Sciatic nerve (tissue), 2 donors: ENCODE results near the gene WNK1. TPM values are rescaled to one million over a fixed set of nuclear protein-coding genes. Genes with fewer than 3 reads are reported as not detected.
"Not testable (repeated sequence)": the region's sequence is repeated elsewhere in the genome, so short reads cannot be mapped to it uniquely, and the experiment has no call there.

ENCODE experiments used
- ATAC-seq: fragments of 200-7000 bp; cut with Tn5 transposase; one replicate; pipeline ENCODE4 v1.9.1; 2020; ENCODE audit warnings: mild to moderate bottlenecking, moderate library complexity
- DNase-seq: peaks from one replicate; pipeline ENCODE4 v3.0.0-alpha.2; 2020; ENCODE audit warnings: low spot score
- intact Hi-C: fragments of 100-400 bp; cut with DNase I; formaldehyde crosslinking; loops from one replicate; pipeline ENCODE4 v1.14.2; 2022
- total RNA-seq: library from RNA; stranded (reverse); fragmentation: NEBNext Ultra II Directional; extraction: Animal tissue kit (Norgen Biotek cat#: 25700); gene quantifications from one replicate; pipeline ENCODE4 v1.2.1, GENCODE V29; 2021
- donor health status: DM: no; HTN: no; CAD: no.
- donor health status: DM: no; HTN: no; CAD: no.

The WNK1 gene
- total RNA-seq, 1 donor from 2014 or later: 238 TPM

DNA sequence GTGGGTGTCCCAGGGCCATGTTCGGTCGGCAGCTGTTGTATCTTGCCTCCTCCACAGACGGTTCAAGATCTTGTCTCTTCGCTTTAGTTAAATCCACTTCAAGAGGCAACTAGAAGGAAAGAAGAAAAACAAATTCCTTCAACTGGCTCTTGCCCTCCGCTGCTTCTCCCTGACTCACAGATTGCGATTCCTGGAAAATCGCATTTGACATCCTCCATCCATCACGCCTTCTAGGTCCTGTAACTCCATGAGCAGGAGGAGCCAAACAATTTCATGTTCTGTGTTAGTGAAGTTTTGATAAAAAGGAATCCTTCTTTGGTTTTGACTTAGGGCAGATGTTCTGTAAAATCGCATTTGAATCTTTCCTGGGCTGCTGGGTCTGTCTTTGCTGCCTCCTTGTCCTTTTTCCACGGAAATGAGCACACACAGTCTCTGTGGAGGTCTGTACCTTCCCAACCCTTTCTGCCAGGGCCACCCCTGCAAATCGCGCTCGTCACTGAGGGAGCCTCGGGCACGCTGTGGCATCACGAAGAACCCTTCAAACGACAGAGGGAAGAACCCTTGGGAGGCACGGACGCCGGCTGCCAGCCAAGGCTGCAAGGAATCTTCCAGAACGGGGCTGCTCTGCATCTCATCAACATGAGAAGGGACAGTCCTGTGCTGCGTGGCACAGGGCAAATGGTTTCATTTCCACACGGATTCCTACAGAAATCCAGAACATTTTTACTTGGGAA, 164.5 kb downstream of the WNK1 start:
- ATAC-seq (no peak), DNase-seq (no peak)
- intact Hi-C loops: no loop called here

DNA sequence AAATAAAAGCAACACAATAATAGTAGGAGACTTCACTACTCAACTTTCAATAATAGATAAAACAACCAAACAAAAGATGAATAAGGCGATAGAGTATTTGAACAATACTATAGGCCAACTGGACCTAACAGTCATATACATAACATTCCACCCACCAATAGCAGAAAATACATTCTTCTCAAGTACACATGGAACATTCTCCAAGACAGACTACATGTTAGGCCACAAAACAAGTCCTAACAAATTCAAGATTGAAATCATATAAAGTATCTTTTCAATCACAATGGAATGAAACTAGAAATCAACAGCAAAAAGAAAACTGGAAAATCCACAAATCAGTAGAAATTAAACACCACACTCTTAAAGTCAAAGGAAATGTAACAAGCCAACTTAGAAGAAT, 168.3 kb downstream of the WNK1 start:
- DNase-seq (no peak), ATAC-seq (no peak)
- intact Hi-C loops: no loop called here

DNA sequence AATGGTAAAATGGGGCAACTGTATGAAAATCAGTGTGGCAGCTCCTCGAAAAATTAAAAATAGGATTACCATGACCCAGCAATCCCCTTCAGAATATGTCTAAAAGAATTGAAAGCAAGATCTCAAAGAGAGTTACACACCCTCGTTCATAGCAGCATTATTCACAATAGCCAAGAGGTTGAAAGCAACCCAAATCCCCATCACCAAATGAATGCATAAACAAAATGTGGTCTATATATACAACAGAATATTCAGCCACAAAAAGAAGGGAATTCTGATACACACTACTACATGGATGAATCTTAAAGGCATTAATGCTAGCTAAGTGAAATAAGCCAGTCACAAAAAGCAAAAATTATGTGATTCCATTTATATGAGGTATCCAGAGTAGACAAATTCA, 169.9 kb downstream of the WNK1 start:
- intact Hi-C loops: no loop called here
- DNase-seq (no peak), ATAC-seq (no peak)

DNA sequence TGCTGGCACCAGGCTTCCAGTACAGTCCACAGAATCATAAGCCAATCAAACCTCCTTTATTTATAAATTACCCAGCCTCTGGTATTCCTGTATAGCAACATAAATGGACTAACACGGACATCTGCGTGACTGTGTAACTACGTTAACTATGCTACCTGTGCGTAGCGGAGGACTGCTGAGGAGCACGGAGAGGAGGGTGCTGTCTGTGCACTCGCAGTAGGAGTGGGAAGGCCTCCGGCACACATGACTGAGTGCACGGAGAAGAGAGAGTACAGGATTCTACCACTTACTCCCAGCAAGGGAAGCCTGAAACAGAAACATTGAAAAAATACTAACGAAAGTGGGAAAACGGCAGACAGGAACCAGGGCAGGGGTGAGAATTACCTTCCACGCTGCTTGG, 174.3 kb downstream of the WNK1 start:
- ATAC-seq (no peak), DNase-seq (no peak)
- intact Hi-C loops: no loop called here

DNA sequence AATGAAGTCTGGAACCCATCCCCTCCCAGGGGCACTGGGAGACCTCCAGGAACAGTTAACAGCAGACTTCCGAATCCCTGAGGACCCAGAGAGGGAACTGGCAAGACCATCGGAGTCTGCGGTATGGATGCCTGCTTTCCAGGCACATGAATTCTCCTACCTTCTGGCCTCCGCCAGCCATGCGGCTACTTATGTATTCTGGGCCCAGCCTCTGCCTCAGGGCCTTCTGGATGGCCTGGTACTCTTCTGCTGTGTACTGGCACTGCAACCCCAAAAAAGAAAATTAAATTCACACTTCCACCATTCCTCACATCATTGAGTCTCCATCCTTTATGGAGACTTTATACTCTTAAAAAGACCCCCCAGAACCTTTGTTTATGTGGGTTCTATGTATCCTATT, 178.7 kb downstream of the WNK1 start:
- DNase-seq (no peak), ATAC-seq (no peak)
- intact Hi-C loops: no loop called here

DNA sequence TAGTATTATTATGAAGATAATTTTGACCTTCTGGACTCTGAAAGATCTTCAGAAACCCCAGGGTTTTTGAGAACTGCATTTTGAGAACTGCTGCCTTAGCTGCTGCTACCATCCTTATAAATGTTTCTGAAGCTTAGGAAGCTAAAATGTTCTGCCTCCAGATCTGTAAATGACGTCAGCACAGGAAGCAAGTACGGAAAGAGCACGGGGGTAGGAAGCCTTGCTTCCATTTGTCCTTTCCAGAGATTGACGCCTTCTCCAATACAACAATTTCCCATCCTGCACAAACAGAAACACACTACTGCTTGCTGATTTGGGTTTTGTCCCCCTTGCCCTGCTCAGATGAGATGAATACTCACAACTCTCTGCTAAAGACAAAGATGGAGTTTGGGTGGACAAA, 179.2 kb downstream of the WNK1 start:
- DNase-seq (no peak), ATAC-seq (no peak)
- intact Hi-C loops: no loop called here

DNA sequence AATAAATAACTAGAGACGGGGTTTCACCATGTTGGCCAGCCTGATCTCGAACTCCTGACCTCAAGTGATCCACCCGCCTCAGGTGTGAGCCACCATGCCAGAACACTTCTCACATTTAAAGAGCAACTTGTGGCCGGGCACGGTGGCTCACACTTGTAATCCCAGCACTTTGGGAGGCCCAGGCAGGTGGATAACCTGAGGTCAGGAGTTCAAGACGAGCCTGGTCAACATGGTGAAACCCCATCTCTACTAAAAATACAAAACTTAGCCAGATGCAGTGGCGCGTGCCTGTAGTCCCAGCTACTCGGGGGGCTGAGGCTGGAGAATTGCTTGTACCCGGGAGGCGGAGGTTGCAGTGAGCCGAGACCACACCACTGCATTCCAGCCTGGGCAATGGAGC, 183.5 kb downstream of the WNK1 start:
- intact Hi-C loops, DNase-seq, ATAC-seq: not testable (repeated sequence)

DNA sequence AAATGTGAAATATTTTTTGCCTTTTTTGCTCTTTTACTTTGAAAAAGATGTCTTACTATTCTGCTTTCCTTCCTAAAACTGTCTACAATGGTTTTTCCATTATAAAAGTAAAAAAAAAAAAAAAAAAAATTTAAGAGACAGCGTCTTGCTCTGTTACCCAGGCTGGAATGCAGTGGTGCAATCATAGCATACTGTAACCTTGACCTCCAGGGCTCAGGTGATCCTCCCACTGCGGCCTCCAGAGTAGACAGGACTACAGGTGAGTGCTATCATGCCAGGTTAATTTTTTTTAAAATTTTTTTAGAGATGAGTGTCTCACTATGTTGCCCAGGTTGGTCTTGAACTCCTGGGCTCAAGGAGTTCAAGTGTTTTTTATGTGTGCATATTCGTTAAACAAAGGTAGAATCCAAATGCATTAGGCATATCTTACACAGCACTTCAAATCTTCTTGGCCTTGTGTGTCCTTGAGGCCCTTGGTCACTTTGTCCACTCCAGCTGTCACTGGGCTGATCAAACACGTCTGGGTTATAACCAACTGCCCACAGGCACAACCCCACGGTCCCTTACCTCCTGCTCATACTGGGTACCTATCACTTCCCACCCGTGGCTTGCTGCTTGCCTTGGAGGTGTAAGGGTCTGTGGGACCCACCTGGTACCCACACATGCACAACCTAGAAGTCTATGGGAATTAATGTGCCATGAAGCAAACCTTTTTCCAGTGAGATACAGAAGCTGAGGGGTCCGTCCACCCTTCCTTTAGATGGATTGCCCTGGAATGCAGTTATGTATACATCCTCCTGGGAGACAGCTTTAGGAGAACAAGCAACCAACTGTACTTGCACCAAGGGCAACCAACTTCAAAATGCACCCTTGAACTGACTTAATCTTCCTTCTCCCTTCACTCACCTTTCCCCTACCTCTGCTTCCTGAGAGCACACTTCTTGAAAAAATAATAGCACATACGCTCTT, 184.3 kb downstream of the WNK1 start:
- intact Hi-C loops: no loop called here
- no peak for DNase-seq
- ATAC-seq: no peak

DNA sequence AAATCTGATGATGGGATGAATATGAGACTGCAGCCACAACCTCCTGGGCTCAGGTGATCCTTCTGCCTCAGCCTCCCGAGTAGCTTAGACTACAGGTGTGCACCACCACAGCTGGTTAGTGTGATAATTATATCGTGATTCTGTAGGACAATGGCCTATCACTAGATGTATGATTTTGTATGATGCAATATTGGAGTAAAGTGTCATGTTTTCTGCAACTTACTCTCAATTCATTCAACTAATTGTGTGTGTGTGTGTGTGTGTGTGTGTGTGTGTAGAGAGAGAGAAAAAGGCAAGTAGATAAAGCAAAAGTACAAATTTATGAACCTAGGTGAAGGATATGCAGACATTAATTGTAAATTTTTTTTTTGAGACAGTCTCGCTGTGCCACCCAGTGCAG, 186.4 kb downstream of the WNK1 start:
- DNase-seq (no peak), ATAC-seq (no peak)
- intact Hi-C loops: no loop called here

DNA sequence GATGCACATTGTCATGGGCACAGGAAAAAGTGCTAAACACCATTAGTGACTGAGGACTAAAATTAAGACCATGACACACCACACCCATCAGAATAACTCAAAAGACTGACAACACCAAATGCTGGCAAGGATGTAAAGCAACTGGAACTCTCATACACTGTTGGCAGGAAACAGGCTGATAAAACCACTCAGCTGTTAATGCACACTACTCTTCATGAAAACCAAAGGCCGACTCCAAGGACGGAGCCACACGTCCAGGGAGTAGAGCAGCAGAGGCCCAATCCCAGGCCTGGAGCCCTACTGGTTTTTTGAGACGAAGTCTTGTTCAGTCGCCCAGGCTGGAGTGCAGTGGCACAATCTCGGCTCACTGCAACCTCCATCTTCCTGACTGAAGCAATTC, 190.7 kb downstream of the WNK1 start:
- intact Hi-C loops: no loop called here
- ATAC-seq: no peak
- no peak for DNase-seq

DNA sequence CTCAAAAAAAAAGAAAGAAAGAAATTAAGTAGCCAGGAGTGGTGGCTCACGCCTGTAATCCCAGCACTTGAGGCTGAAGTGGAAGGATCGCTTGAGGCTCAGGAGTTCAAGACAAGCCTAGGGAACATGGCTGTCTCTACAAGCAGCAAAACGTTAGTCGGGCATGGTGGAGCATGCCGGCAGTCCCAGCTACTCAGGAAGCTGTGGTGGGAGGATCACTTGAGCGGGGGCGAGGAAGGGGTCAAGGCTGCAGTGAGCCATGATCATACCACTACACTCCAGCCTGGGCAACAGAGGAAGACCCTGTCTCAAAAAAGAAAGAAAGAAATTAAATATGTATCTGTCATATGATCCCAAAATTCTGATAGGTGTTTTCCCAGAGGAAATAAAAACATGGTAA, 191.8 kb downstream of the WNK1 start:
- intact Hi-C loops: no loop called here
- DNase-seq: no peak
- no peak for ATAC-seq

DNA sequence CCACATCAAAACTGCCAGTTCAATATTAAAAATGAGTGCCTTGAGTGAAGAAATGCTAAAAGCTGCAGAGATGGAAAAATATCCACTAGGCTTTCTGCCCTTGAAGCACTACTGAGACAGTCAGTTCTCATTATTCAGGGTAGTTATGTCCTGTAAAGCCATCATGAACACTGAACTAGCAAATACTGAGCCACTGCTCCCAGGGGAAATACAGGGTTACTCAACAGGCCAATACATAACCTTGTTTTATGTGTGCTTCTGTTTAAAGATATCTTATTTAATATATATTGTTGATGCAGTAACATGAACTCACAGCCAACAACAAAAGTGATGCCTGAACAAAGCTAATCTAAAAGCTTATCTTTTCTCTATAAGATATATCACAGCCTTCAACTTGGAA, 193.8 kb downstream of the WNK1 start:
- DNase-seq: no peak
- no peak for ATAC-seq
- intact Hi-C loops: no loop called here

DNA sequence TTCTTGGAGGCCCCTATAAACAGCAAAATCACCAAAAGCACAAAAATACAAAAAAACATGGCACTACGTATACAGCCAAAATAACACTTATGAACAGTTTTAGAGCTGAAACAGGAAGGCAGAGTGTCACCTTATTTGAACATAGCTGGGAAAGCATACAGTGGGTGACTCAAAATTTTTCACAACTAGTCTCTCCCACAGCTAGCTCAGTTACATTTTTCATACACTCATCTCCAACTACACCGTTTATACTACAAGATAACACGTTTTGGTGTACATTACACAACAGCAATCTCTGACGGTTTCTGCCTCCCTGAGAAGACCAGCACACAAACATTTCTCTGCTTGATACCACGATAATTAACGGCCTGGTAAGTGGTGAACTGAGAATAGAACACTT, 194.3 kb downstream of the WNK1 start:
- intact Hi-C loops: no loop called here
- ATAC-seq: no peak
- DNase-seq: no peak

DNA sequence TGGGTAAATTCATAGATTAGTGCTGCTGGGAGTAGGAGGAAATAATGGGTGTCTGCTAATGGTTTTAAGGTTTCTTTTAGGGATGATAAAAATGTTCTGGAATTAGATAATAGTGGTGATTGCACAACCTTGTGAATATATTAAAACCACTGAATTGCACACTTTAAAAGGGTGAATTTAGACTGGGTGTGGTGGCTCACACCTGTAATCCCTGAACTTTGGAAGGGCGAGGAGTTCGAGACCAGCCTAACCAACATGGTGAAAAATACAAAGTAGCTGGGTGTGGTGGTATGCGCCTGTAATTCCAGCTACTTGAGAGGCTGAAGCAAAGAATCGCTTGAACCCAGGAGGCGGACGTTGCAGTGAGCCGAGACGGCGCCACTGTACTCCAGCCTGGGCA, 195.9 kb downstream of the WNK1 start:
- intact Hi-C loops: no loop called here
- no peak for ATAC-seq
- DNase-seq: no peak

DNA sequence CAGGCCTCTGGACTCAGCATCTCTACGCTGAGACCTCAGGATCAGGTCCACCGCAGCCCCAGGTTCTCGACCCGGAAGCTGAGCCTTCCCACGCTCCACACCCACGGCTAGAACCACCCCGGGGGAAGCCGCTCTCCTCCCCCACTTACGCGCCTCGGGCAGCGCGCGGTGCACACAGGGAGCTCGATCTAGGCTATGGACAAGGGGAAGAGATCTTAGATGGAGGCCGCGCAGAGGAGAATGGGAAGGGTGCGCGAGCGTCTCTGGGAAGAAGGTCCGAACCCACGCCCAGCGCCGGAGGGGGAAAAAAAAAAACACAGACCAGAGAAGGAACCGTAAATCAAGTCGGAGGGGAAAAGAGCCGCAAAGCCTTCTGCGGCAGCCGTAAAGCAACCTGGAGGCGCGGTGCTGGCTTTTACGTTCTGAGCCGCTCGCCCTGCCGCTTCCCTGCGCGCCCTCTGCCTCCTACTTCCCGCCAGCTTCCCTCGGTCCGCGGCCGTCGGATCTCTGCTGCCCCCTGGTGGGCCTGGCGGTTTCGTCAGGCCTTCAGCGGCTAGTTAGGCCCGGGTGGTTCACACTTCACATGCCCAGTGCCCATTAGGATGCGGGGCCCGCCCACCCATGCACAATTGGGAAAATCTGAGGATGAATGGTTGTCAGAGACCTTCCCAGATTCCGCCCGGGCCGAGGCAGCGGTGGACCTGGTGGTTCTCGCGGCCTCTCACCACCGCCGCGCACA, 197.2 kb downstream of the WNK1 start, which contains the start of gene RAD52:
TSS of gene RAD52 (minus strand) at position 242 of the 739 bp plus-strand sequence. CDS start 16,636 bp downstream, outside the sequence.
- ATAC-seq (peak; percentile 98), DNase-seq (peak; percentile 99)

DNA sequence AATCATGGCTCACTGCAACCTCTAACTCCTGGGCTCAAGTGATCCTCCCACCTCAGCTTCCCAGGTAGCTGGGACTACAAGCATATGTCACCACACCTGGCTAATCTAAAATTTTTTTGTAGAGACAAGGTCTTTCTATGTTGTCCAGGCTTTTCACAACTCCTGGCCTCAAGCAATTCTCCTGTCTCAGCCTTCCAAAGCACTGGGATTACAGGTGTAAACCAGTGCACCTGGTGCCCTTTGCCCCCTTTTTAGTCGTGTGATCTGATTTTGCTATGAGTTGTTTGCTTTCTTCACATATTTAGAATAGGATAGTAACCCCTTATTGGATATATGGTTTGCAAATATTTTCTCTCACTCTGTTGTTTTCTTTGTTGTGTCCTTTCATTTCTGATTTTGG, 198.8 kb downstream of the WNK1 start:
- intact Hi-C loops: loop anchor here (10.0 kb wide), 1 partner anchor 386 kb away; no protein-coding TSS in a partner anchor
- ATAC-seq (no peak), DNase-seq (no peak)

More for the DNA sequence above, 197.2 kb downstream of the WNK1 start, which contains the start of gene RAD52:
- intact Hi-C loops: loop anchor here (10.0 kb wide), 1 partner anchor 385 kb away; no protein-coding TSS in a partner anchor

DNA sequence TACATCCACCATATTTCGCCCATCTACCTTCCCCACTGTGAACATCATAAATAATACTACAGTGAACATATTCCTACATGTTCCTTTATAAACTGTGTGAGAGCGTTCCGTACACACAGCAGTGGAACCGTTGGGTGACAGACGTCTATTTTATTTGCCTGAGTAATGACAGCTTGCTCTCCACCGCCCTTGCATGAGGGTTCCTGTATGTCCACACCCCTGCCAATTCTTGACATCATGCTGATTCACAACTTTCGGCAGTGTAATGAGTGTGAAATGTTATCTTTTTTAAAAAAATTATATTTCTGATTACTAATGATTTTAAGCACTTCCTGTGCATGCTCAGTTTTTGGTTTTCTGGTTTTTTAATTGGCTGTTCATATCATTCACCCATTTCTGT, 201.4 kb downstream of the WNK1 start:
- ATAC-seq: no peak
- intact Hi-C loops: loop anchor here (10.0 kb wide), 1 partner anchor 389 kb away; no protein-coding TSS in a partner anchor
- no peak for DNase-seq

DNA sequence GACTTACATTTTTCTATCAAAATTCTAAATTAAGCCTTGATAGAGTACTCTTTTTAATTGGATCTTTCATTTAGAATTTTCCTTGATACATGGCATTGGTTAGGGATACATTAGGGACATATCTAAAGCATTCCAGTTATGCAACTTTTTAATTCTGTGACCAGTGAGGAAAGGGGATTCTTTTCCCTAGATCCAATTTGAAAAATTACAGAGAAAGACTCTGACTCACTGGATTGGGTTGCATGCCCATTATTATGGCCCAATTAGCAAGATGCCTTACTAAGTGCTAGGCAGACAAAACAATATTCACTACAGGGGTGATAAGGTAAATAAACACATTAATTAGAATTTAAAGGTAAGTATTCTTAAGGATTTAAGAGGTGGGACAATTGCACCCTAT, 202.4 kb downstream of the WNK1 start:
- intact Hi-C loops: loop anchor here (10.0 kb wide), 1 partner anchor 390 kb away; no protein-coding TSS in a partner anchor
- DNase-seq (no peak), ATAC-seq (no peak)

DNA sequence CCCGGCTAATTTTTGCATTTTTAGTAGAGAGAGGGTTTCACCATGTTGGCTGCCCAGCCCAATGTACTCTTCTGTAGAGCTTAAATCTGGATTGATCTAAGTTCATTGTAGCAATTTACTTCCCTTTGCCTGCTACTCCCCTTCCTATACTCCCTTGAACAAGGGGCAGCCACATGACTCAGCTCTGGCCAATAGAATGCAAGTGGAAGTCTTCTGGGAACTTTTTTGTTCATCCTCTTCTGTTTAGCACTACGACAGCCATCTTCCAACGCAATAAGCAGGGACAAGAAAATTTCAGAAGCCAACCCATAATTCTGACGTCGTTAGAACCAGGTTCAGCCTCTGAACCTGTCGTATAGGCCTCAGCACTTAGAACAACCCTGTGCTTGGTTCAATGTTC, 203.6 kb downstream of the WNK1 start:
- intact Hi-C loops: loop anchor here (2.0 to 10.0 kb wide), 2 partner anchors 21 to 391 kb away; no protein-coding TSS in a partner anchor
- no peak for ATAC-seq
- no peak for DNase-seq
